KMS-11 (cell line): ENCODE measurements around the gene JAML.

Source experiments
- H2AFZ ChIP-seq: fragments of 200-600 bp; sonication (generic); 2 replicates; pipeline ENCODE4 v1.6.1; 2016; ENCODE audit warnings: antibody characterized with exemption, mixed run types, low read depth
- H3K27ac ChIP-seq: fragments of 200-600 bp; sonication (generic); 2 replicates; pipeline ENCODE4 v1.6.1; 2016; ENCODE audit warnings: mild to moderate bottlenecking, mixed run types
- H3K27me3 ChIP-seq: fragments of 200-600 bp; sonication (generic); 2 replicates; pipeline ENCODE4 v1.6.1; 2017; ENCODE audit warnings: mild to moderate bottlenecking, low read depth, mixed run types, moderate library complexity; ENCODE audit not compliant: insufficient read depth
- H3K36me3 ChIP-seq: fragments of 200-600 bp; sonication (generic); 2 replicates; pipeline ENCODE4 v1.6.1; 2017; ENCODE audit warnings: mild to moderate bottlenecking, mixed run types; ENCODE audit not compliant: insufficient read depth
- H3K4me1 ChIP-seq: fragments of 200-600 bp; sonication (generic); 2 replicates; pipeline ENCODE4 v1.6.1; 2016; ENCODE audit warnings: mild to moderate bottlenecking, low read depth, mixed run types; ENCODE audit not compliant: poor library complexity, severe bottlenecking
- H3K4me2 ChIP-seq: fragments of 200-600 bp; sonication (generic); 2 replicates; pipeline ENCODE4 v1.7.0; 2016; ENCODE audit warnings: mild to moderate bottlenecking, mixed run types
- H3K4me3 ChIP-seq: fragments of 200-600 bp; sonication (generic); IDR thresholded peaks from 2 replicates; pipeline ENCODE4 v1.6.1; 2017; ENCODE audit warnings: low read depth, low read length, mixed read lengths; ENCODE audit not compliant: insufficient read depth
- H3K79me2 ChIP-seq: fragments of 200-600 bp; sonication (generic); 2 replicates; pipeline ENCODE4 v1.6.1; 2016; ENCODE audit warnings: low read depth, mixed run types; ENCODE audit not compliant: insufficient read depth
- H3K9ac ChIP-seq: fragments of 200-600 bp; sonication (generic); 2 replicates; pipeline ENCODE4 v1.6.1; 2016; ENCODE audit warnings: mild to moderate bottlenecking, mixed run types
- H4K20me1 ChIP-seq: fragments of 200-600 bp; sonication (generic); 2 replicates; pipeline ENCODE4 v1.6.1; 2016; ENCODE audit warnings: mild to moderate bottlenecking, mixed run types; ENCODE audit not compliant: insufficient read depth
- TF ChIP-seq, protein P1 (sequence below): fragments of 200-600 bp; sonication (generic); conservative IDR thresholded peaks from 2 replicates; pipeline ENCODE4 v1.6.1; 2017; ENCODE audit warnings: low read depth, mild to moderate bottlenecking, antibody characterized with exemption, low read length, moderate library complexity, mixed read lengths

Gene JAML

DNA sequence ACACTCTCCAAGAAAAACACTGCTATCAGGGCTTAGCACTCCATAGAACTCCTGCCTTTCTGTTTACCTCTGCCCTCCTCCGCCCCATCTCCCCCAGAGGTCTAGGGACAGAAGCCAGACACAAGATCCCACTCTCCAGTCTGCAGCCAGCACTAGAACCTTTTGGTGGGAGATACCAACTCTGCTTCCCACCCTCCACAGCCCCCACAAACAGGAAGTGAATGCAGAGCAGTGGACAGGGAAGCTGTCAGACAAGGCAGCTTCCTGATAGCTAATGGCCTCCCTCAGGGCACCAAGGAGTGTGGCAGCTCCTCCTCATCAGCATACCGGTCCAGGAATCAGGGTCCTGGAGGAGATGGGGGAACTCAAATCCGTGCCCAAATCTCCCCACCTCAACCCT lies 77.3 kb downstream of the JAML start:
- Histone ChIP-seq H3K9ac (no peak overlapping the region), H3K4me1 (no peaks in the 10 kb centered on the region), H3K4me3 (no peak overlapping the region), H2AFZ (no peak overlapping the region), H3K27ac (no peak overlapping the region), H3K36me3 (no peaks in the 10 kb centered on the region), H3K79me2 (no peaks in the 10 kb centered on the region), H3K27me3 (peaks cover 4% of the 10 kb centered on the region; the same call in 1 of the 2 replicates), H4K20me1 (no peaks in the 10 kb centered on the region), H3K4me2 (no peak overlapping the region)
- TF ChIP-seq, protein P1, sequence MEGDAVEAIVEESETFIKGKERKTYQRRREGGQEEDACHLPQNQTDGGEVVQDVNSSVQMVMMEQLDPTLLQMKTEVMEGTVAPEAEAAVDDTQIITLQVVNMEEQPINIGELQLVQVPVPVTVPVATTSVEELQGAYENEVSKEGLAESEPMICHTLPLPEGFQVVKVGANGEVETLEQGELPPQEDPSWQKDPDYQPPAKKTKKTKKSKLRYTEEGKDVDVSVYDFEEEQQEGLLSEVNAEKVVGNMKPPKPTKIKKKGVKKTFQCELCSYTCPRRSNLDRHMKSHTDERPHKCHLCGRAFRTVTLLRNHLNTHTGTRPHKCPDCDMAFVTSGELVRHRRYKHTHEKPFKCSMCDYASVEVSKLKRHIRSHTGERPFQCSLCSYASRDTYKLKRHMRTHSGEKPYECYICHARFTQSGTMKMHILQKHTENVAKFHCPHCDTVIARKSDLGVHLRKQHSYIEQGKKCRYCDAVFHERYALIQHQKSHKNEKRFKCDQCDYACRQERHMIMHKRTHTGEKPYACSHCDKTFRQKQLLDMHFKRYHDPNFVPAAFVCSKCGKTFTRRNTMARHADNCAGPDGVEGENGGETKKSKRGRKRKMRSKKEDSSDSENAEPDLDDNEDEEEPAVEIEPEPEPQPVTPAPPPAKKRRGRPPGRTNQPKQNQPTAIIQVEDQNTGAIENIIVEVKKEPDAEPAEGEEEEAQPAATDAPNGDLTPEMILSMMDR, result no peak

DNA sequence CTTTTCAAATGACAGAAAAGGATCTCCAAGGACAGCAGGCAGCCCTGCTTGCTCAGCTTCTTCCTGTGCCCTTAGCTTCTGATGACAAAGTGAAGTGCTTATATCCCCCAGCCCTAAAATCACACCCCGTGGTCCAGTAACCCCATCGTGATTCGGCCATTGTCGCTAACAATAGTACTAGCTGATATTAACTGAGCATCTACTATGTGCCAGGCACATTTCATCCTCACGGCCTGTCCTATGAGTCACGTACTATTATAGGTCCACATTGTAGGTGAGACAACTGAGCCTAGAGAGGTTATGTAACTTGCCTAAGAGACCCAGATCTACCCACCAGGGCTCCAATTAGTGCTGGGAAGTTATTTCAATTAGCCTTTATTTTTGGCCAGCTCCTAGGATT lies 78.3 kb downstream of the JAML start:
- Histone ChIP-seq H3K79me2 (no peaks in the 10 kb centered on the region), H2AFZ (no peak overlapping the region), H3K36me3 (no peaks in the 10 kb centered on the region), H3K27ac (no peak overlapping the region), H4K20me1 (no peaks in the 10 kb centered on the region), H3K4me1 (no peaks in the 10 kb centered on the region), H3K27me3 (peaks cover 4% of the 10 kb centered on the region; the same call in 1 of the 2 replicates), H3K4me2 (no peak overlapping the region), H3K4me3 (no peak overlapping the region), H3K9ac (no peak overlapping the region)
- TF ChIP-seq, protein P1, result no peak

DNA sequence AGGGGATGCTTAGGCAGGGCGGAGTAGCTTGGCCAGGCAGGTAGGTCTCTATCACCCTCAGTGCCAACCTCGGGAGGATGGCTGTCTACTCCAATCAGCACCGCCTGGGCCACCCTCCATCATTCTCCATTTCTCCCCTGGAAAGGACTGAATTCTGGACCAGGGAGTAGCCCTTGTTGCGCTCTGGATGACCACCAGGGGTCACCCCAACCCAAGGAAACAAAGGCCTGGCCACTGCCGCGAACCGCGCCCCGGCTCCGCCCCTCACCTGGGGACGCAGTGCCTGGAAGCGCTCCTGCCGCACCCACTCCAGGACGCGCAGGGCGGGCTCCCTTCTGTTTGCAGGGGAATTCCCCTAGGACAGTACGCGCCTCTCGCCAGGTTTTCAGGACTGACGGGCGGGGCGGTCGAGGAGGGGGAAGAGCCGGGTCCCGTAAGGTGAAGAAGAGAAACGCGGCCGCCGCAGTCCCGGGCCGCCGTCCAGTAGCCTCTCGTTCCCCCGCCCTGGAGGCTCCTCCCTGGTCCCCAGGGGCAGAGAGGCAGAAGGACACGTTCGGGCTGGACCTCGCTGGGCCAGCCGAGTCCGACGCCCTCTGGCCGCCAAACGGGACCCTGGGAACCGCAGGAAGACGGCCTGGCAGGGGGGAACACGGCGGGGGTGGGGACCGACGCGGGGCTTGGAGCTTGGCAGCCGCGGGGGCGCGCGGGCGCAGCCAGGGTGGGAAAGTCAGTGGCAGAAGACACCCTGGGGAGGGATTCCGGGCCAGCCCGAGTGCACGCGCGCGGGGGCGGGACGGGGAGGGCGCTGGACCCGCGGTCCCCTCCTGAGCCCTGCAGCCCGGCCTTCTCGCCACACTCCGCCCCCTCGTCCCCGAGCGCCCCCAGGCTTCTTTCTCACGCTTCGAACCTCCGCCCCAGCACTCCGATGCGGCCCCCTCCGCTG lies 79.3 kb downstream of the JAML start:
- Histone ChIP-seq H3K27ac (no peak overlapping the region), H3K36me3 (no peaks in the 10 kb centered on the region), H3K4me1 (no peaks in the 10 kb centered on the region), H3K4me2 (peak overlapping the region; percentile 25; the same call in 1 of the 2 replicates), H4K20me1 (no peaks in the 10 kb centered on the region), H3K27me3 (peaks cover 4% of the 10 kb centered on the region; the same call in 1 of the 2 replicates), H3K9ac (no peak overlapping the region), H2AFZ (peak overlapping the region; percentile 59; the same call in 1 of the 2 replicates), H3K79me2 (no peaks in the 10 kb centered on the region), H3K4me3 (no peak overlapping the region)
- TF ChIP-seq, protein P1, result peak; percentile 81

DNA sequence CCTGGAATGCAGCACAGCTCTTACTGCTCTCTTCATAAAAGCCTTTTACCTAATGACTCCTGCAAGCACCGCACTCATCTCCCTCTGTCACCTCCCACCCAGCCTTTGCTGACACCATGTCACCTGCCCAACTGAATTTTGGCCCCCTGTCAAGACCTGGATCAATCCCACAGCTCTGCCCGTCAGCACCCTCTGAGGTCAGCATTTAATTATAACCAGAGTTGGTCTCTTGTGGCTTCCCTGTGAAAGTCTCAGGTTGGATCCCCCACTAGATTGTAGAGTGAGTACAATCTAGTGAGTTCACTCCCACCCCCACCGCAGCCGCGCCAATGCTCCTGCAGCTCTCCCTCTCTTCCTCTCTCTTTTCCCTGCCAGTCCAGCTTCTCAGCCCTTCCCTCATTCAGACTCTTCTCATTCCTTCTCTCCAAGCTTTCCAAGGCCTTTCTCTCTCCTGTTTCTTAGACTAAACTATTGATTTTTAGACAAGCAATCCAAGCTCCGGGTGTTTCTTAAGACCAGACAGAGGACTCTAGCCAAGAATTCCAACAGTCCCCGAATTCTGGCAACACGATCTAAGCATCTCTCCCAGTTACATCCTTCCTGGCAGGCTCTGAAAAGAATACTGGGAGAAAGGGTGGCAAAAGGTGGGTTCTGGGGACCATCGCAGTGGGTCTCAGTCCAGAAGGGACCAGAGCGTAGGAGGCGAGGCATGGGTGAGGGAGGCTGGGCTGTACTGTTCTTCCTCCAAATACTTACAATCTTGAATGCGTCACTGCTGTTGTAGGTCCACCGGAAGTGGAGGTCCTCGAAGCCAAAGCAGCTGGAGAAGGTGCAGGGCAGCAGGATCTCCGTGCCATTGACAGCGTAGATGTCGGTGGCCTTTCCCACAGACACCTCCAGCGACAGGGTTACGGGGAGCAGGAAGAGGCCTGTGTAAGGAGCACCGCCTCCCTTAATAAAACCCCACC lies 80.2 kb downstream of the JAML start:
- Histone ChIP-seq H4K20me1 (no peaks in the 10 kb centered on the region), H3K79me2 (no peaks in the 10 kb centered on the region), H3K27ac (no peak overlapping the region), H3K27me3 (peaks cover 2% of the 10 kb centered on the region; the same call in 1 of the 2 replicates), H3K4me3 (no peak overlapping the region), H3K9ac (no peak overlapping the region), H3K4me1 (no peaks in the 10 kb centered on the region), H3K36me3 (no peaks in the 10 kb centered on the region), H3K4me2 (no peak overlapping the region; the same call in 1 of the 2 replicates), H2AFZ (no peak overlapping the region)
- TF ChIP-seq, protein P1, result no peak
